PC-9 (cell line): ENCODE measurements around the gene GPSM1. TPM values are rescaled to one million over a fixed set of nuclear protein-coding genes. Genes with fewer than 3 reads are reported as not detected.

Source experiments
- BruUV-seq: library from RNA; stranded (reverse); fragments of 400-500 nt; replicated peaks from 2 replicates; lab custom pipeline; 2021; lab: Mats Ljungman, UMichigan
- CTCF ChIA-PET: fragments of 300-600 bp; sonication (Branson Sonifier 250); formaldehyde crosslinking; loops from one replicate; lab custom pipeline; 2022; ENCODE audit warnings: antibody characterized with exemption; lab: Charles Lee
- POLR2A ChIA-PET: fragments of 300-600 bp; sonication (Branson Sonifier 250); formaldehyde crosslinking; loops from one replicate; lab custom pipeline; 2022; ENCODE audit warnings: antibody characterized with exemption; ENCODE audit not compliant: unreplicated experiment; lab: Charles Lee
- DNase-seq, 2 experiments: peaks; one replicate each; pipeline versions ENCODE4 v3.0.0 to v3.0.0-alpha.2; 2015 to 2022; ENCODE audit warnings: mixed read lengths in 1 of 2
- H2AFZ ChIP-seq: fragments of 200-600 bp; sonication (generic); 2 replicates; pipeline ENCODE4 v1.8.1; 2017; ENCODE audit warnings: antibody characterized with exemption
- H3F3A ChIP-seq: fragments of 200-600 bp; sonication (generic); 2 replicates; pipeline ENCODE4 v1.8.1; 2017; ENCODE audit warnings: antibody characterized with exemption, mild to moderate bottlenecking, low read depth; ENCODE audit not compliant: insufficient read depth
- H3K27ac ChIP-seq: fragments of 200-600 bp; sonication (generic); 2 replicates; pipeline ENCODE4 v1.6.1; 2016; ENCODE audit warnings: mixed run types
- H3K27me3 ChIP-seq: fragments of 200-600 bp; sonication (generic); 2 replicates; pipeline ENCODE4 v1.6.1; 2016; ENCODE audit warnings: low read depth, mixed run types; ENCODE audit not compliant: insufficient read depth
- H3K36me3 ChIP-seq: fragments of 200-600 bp; sonication (generic); 2 replicates; pipeline ENCODE4 v1.6.1; 2016; ENCODE audit warnings: low read depth, mixed run types
- H3K4me1 ChIP-seq: fragments of 200-600 bp; sonication (generic); replicated peaks from 2 replicates; pipeline ENCODE4 v1.6.1; 2016; ENCODE audit warnings: mixed run types; ENCODE audit not compliant: insufficient read depth
- H3K4me2 ChIP-seq: fragments of 200-600 bp; sonication (generic); 2 replicates; pipeline ENCODE4 v1.6.1; 2017; ENCODE audit warnings: mixed run types
- H3K4me3 ChIP-seq: fragments of 200-600 bp; sonication (generic); 2 replicates; pipeline ENCODE4 v1.6.1; 2016; ENCODE audit warnings: mixed run types
- H3K79me2 ChIP-seq: fragments of 200-600 bp; sonication (generic); 2 replicates; pipeline ENCODE4 v1.6.1; 2017; ENCODE audit warnings: low read depth, mixed run types
- H3K9me2 ChIP-seq: fragments of 200-600 bp; sonication (generic); 2 replicates; pipeline ENCODE4 v1.8.1; 2017; ENCODE audit warnings: mild to moderate bottlenecking; ENCODE audit not compliant: insufficient read depth
- H3K9me3 ChIP-seq: fragments of 200-600 bp; sonication (generic); 2 replicates; pipeline ENCODE4 v1.8.1; 2016; ENCODE audit warnings: low read depth; ENCODE audit not compliant: insufficient read depth
- H4K20me1 ChIP-seq: fragments of 200-600 bp; sonication (generic); 2 replicates; pipeline ENCODE4 v1.8.1; 2017; ENCODE audit not compliant: insufficient read depth
- EZH2 ChIP-seq: fragments of 200-600 bp; sonication (generic); IDR thresholded peaks from 2 replicates; pipeline ENCODE4 v1.8.0; 2017; ENCODE audit warnings: antibody characterized with exemption, low read depth
- intact Hi-C: fragments of 100-400 bp; cut with micrococcal nuclease; formaldehyde crosslinking; loops from one replicate; pipeline ENCODE4 v1.10.0; 2022; ENCODE audit not compliant: unreplicated experiment
- total RNA-seq: library from RNA; stranded (reverse); gene quantifications from 2 replicates; pipeline ENCODE4 v1.2.3, GENCODE V29; 2021
- TF ChIP-seq, protein P1 (sequence below): fragments of 200-600 bp; sonication (generic); conservative IDR thresholded peaks from 2 replicates; pipeline ENCODE4 v1.6.1; 2017; ENCODE audit warnings: mixed run types, antibody characterized with exemption, mild to moderate bottlenecking, moderate library complexity

Gene GPSM1
- total RNA-seq, 1 experiment from 2014 or later, result 5.5 TPM

DNA sequence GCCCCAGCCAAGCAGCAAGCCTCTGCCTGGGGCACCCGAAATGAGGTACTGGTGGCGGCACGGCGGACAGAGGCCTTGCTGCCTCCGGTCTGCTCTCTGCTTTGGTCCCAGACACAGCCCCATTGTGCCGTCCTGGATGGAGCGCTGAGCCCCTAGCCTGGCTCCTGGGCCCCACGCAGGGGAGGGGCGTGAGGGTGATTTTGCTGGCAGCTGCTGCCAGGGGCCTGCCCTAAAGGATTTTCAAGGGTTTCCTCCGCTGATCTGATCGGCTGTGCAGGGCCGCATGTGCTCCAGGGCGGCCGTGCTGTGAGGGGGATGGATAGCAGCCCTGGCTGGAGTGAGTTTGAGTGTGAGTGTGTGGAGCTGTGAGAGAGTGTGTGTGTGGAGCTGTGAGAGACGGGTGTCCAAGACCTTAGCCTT is 1.3 kb downstream of the GPSM1 start:
- intact Hi-C loops, result no loop called here
- H3K4me1 ChIP-seq, result peaks cover 11% of the 10 kb centered on the region; the same call in 1 of the 2 replicates
- POLR2A ChIA-PET, result interaction anchor here (0.5 kb wide), 1 partner anchor 31 kb away, joined by 3 read pairs; no protein-coding TSS in a partner anchor
- no peak overlapping the region for H3K27ac ChIP-seq
- no peak for DNase-seq
- no peak for TF ChIP-seq EZH2
- no TSS peak for BruUV-seq
- peak overlapping the region; percentile 71 for H3K4me2 ChIP-seq
- peaks cover 5% of the 10 kb centered on the region; the same call in 1 of the 2 replicates for H4K20me1 ChIP-seq
- CTCF ChIA-PET, result no interaction called here
- H2AFZ ChIP-seq, result no peak overlapping the region
- H3K36me3 ChIP-seq, result no peaks in the 10 kb centered on the region
- no peaks in the 10 kb centered on the region for H3K9me2 ChIP-seq
- no peaks in the 10 kb centered on the region for H3K79me2 ChIP-seq
- H3K4me3 ChIP-seq, result peak overlapping the region; percentile 46; the same call in 1 of the 2 replicates
- no peaks in the 10 kb centered on the region for H3K9me3 ChIP-seq
- H3F3A ChIP-seq, result peaks cover 8% of the 10 kb centered on the region; the same call in 1 of the 2 replicates
- H3K27me3 ChIP-seq, result no peaks in the 10 kb centered on the region

DNA sequence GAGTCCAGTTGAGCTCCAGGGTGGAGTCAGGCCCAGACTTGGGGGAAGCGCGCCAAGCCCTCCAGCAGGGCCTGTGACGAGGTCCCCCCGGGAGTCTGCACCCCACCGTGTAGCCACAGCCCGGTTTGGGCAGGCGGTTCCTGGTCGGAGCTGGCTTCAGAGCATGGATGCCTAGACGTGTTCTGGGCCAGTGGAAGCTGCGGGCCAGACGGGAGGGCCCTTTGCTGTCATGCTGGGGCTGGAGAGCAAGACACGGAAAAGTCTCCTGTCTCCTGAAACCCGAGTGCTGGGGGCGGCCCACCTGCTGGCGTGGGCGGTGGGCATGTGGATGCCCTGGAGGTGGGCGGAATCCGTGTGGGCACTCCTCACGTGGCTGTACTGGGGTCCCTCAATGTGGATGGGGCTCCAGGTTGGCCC is 1.9 kb downstream of the GPSM1 start:
- Histone ChIP-seq H3K9me3 (no peaks in the 10 kb centered on the region), H4K20me1 (peaks cover 5% of the 10 kb centered on the region; the same call in 1 of the 2 replicates), H2AFZ (no peak overlapping the region), H3F3A (peaks cover 8% of the 10 kb centered on the region; the same call in 1 of the 2 replicates), H3K36me3 (no peaks in the 10 kb centered on the region), H3K27ac (no peak overlapping the region), H3K4me2 (no peak overlapping the region), H3K9me2 (no peaks in the 10 kb centered on the region), H3K4me1 (peaks cover 11% of the 10 kb centered on the region; the same call in 1 of the 2 replicates), H3K79me2 (no peaks in the 10 kb centered on the region), H3K27me3 (no peaks in the 10 kb centered on the region), H3K4me3 (no peak overlapping the region)
- no peak for TF ChIP-seq EZH2
- TF ChIP-seq, protein P1, sequence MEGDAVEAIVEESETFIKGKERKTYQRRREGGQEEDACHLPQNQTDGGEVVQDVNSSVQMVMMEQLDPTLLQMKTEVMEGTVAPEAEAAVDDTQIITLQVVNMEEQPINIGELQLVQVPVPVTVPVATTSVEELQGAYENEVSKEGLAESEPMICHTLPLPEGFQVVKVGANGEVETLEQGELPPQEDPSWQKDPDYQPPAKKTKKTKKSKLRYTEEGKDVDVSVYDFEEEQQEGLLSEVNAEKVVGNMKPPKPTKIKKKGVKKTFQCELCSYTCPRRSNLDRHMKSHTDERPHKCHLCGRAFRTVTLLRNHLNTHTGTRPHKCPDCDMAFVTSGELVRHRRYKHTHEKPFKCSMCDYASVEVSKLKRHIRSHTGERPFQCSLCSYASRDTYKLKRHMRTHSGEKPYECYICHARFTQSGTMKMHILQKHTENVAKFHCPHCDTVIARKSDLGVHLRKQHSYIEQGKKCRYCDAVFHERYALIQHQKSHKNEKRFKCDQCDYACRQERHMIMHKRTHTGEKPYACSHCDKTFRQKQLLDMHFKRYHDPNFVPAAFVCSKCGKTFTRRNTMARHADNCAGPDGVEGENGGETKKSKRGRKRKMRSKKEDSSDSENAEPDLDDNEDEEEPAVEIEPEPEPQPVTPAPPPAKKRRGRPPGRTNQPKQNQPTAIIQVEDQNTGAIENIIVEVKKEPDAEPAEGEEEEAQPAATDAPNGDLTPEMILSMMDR, result no peak
- intact Hi-C loops, result no loop called here
- no TSS peak for BruUV-seq
- CTCF ChIA-PET, result no interaction called here
- POLR2A ChIA-PET, result no interaction called here
- DNase-seq, result no peak

DNA sequence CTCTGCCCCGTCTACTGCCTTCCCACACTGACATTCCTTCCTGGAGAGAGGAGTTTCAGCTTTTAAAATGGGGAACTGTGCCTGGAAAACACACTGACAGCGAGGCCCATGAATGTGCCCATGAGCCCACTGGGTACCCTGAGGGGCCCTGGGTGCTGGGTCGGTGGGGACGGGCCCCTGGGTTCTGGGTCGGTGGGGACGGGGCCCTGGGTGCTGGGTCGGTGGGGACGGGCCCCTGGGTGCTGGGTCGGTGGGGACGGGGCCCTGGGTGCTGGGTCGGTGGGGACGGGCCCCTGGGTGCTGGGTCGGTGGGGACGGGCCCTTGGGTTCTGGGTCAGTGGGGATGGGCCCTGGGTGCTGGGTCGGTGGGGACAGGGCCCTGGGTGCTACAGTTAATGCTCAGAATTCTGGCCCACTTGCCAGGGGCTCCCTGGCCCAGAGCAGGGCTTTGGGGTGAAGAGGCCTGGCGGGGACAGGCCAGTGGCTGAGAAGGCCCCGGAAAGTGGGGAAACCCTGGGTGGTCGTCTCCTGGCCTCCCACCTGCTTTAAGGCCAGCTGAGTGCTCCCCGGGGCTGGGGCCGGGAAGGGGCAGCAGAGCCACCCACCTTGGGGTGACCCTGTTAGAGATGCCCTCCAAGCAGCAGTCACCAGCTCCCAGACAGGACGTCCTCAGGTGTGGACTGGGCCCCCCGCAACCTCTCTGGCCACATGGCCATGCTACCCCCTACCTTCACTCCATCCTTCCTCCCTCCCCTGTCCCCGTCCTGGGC is 2.5 kb downstream of the GPSM1 start:
- peaks cover 5% of the 10 kb centered on the region; the same call in 1 of the 2 replicates for H4K20me1 ChIP-seq

More for the DNA sequence above, 2.5 kb downstream of the GPSM1 start:
- no peaks in the 10 kb centered on the region for H3K9me2 ChIP-seq
- H3K27me3 ChIP-seq, result no peaks in the 10 kb centered on the region
- no peak overlapping the region for H3K4me3 ChIP-seq
- no peak overlapping the region for H2AFZ ChIP-seq
- BruUV-seq, result no TSS peak
- H3F3A ChIP-seq, result peaks cover 8% of the 10 kb centered on the region; the same call in 1 of the 2 replicates
- H3K79me2 ChIP-seq, result no peaks in the 10 kb centered on the region
- H3K36me3 ChIP-seq, result no peaks in the 10 kb centered on the region
- no peak for DNase-seq
- H3K4me2 ChIP-seq, result no peak overlapping the region
- peaks cover 11% of the 10 kb centered on the region; the same call in 1 of the 2 replicates for H3K4me1 ChIP-seq
- H3K27ac ChIP-seq, result no peak overlapping the region
- POLR2A ChIA-PET, result no interaction called here
- CTCF ChIA-PET, result no interaction called here
- no peak for TF ChIP-seq EZH2
- TF ChIP-seq, protein P1, result no peak
- H3K9me3 ChIP-seq, result no peaks in the 10 kb centered on the region
- intact Hi-C loops, result no loop called here
